Left colon (tissue), 2 donors: ENCODE data around the gene LRSAM1. TPM values are rescaled to one million over a fixed set of nuclear protein-coding genes. Genes with fewer than 3 reads are reported as not detected.
"Not testable (repeated sequence)": the region's sequence is repeated elsewhere in the genome, so short reads cannot be mapped to it uniquely, and the experiment has no call there.

ENCODE experiments used
- ATAC-seq: fragments of 200-7000 bp; cut with Tn5 transposase; one replicate; pipeline ENCODE4 v1.9.1; 2020; ENCODE audit warnings: mild to moderate bottlenecking, moderate library complexity
- DNase-seq, 2 donors: peaks; one replicate each; pipeline ENCODE4 v3.0.0-alpha.2; 2020
- intact Hi-C, 2 donors: fragments of 100-400 bp; cut with DNase I in 1 of 2; cut with micrococcal nuclease in 1 of 2; formaldehyde crosslinking; loops; one replicate each; pipeline versions ENCODE4 v1.11.2 to v1.14.0; 2022; cut with DNase I, micrococcal nuclease
- total RNA-seq, 2 donors: library from RNA; stranded (reverse); fragmentation: NEBNext Ultra II Directional; extraction: Animal tissue kit (Norgen Biotek cat#: 25700); gene quantifications; one replicate each; pipeline ENCODE4 v1.2.1, GENCODE V29; 2021
- donor health status: DM: no; HTN: no; CAD: no.
- donor health status: DM: yes; HTN: yes; CAD: no.

LRSAM1 gene
- total RNA-seq, 2 donors from 2014 or later: 13.9 to 20.6 TPM

GRCh38 chr9:127450243-127450760 lies 1.0 kb upstream of the LRSAM1 start:
- ATAC-seq (peak; percentile 15), DNase-seq (no peak)
- intact Hi-C loops: no loop called here

DNA sequence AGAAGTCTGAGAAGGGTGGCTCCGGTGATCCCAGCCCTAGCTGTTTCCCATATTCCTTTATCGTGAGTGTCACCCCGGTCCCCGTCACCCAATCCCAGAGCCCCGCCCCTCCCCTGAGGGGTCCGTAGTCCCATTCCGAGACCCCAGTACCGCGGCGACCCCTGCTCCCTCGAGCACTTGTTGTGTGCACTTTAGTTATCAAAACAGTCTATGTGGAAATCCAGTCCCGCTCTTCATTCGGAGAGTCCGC lies 223 bp downstream of the LRSAM1 start:
- ATAC-seq (no peak), DNase-seq (no peak)
- intact Hi-C loops: no loop called here

DNA sequence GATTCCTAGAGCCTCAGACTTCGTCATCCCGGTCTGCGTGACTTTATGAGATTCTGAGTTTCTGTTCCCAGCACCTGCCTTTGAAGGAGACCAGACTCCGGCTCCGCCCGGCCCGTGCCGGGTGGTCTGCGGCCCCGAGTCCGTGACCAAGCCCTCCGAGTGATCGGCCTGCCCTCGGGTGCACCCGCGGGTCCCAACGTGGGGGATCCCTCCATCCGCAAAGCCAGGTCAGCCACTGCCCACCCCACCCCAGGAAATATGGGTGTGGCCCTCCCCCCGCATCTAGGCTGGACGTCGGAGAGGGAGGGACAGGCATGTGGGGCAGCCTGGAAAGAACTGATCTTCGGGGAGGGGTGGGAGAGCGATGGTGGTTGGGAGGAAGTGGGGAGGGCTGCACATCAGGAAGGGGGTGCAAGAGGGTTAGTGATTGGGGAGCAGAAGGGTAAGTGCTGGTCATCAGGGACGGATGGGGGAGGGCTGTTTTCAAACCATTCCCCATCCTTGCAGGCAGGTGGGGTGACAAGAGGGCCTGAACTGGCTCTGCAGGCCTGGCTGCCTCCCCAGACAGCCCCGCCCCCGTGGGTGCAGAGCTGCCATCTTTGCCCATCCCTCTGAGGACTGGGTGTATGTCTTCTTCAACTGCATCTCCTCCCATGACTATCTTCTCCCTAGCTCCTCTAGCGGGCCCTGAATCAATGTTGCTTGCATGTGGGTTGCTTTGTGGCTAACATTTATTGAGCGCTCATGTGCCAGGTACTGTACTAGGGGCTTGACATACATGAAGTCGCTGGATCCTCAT lies 747 bp downstream of the LRSAM1 start:
- intact Hi-C loops: no loop called here
- peak; percentile 64 to 71 for DNase-seq
- ATAC-seq: peak; percentile 44

DNA sequence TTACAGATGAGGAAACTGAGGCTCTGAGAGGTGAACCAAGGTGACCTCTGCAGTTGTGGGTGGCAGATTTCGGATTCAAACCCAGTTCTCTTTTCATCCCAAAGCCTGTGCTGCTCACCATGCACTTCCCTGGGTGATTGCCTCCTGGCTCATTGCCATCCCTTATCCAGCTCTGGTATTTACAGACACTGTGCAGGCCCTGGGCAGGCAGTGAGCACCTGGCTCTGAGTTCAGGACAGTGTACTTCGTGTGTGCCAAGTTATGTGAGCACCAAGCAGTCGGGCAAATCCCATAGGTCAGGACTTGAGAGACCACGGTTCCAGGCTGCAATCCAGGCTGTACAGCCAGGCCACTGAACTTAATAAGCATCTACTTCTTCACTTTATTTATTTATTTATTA lies 1.4 kb downstream of the LRSAM1 start:
- peak; percentile 50 for ATAC-seq
- DNase-seq: peak; percentile 79 to 92
- intact Hi-C loops: no loop called here

DNA sequence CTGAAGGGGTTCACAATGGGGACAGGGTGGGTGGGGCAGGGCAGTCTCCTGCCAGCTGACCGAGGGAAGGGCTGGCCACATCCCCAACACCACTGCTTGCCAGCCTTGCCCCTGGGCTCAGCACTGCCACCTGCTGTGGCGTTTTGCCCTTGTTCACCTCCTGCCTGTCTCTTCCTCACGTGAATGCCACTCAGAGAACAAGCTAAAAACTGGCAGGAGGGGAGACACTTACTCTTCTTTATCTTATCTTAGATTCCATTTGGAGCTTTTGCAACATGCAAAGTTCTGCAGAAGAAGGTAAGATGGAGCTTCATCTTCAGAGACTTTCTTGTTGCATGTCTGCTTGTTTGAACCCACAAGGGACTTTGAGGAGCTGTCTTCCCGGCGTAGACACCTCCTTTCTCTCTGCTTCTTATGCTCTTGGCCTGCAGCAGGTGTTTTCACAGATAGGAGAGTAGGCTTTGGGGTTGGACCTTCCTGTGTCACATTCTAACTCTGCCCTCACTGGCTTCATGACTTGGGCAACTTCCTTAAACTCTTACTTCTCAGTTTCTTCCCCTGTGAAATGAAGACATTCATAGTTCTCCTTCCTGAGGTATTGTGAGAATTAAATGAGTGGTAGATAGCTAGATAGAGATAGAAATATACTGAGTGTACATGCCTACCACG lies 4.1 kb downstream of the LRSAM1 start:
- ATAC-seq (no peak), DNase-seq (peak in 1 of 2 donors; percentile 60)
- intact Hi-C loops: no loop called here

GRCh38 chr9:127457191-127457878 lies 6.0 kb downstream of the LRSAM1 start:
- intact Hi-C loops: no loop called here
- ATAC-seq (no peak), DNase-seq (no peak)

DNA sequence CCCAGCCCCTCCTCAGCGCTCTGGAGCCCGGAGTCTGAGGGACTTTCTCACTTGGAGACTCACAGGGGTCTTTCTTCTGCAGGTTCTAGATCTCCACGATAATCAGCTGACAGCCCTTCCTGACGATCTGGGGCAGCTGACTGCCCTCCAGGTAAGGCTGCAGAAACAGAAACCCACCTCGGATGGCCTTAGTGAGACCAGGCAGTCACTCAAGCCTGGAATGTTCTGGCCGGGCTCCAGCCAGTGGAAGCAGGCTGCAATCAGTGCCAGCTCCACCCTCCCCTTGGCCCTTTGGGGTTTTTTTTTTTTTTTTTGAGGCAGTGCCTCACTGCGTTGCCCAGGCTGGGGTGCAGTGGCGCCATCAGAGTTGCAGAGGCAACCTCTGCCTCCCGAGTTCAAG lies 7.6 kb downstream of the LRSAM1 start:
- intact Hi-C loops: no loop called here
- DNase-seq (no peak), ATAC-seq (no peak)

DNA sequence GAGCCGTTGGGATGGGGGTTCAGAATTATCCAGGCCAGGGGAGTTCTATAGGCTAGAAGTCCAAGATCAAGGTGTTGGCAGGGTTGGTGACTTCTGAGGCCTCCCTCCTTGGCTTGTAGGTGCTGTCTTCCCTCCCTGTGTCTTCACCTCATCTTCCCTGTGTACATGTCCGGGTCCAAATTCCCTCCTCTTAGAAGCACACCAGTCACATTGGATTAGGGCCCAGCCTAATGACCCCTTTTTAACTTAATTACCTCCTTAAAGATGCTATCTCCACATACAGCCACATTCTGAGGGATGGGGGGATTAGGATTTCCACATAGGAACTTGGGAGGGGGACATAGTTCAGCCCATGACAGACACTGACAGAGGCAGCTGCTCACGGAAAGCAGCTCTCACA lies 12.1 kb downstream of the LRSAM1 start:
- ATAC-seq: no peak
- no peak for DNase-seq
- intact Hi-C loops: no loop called here

GRCh38 chr9:127463911-127464310 lies 12.6 kb downstream of the LRSAM1 start:
- ATAC-seq: no peak
- DNase-seq: no peak
- intact Hi-C loops: no loop called here

- intact Hi-C loops, ATAC-seq, DNase-seq: not testable (repeated sequence)
These were observed 15.2 kb downstream of the LRSAM1 start for GRCh38 chr9:127466407-127466917.

- intact Hi-C loops: no loop called here
- DNase-seq: no peak
- no peak for ATAC-seq
These were observed 16.3 kb downstream of the LRSAM1 start for GRCh38 chr9:127467621-127468020.

- intact Hi-C loops: no loop called here
- DNase-seq (no peak), ATAC-seq (no peak)
These were observed 19.4 kb downstream of the LRSAM1 start for GRCh38 chr9:127470662-127471061.

- DNase-seq: no peak
- intact Hi-C loops: no loop called here
- no peak for ATAC-seq
These were observed 22.2 kb downstream of the LRSAM1 start for GRCh38 chr9:127473501-127473900.

DNA sequence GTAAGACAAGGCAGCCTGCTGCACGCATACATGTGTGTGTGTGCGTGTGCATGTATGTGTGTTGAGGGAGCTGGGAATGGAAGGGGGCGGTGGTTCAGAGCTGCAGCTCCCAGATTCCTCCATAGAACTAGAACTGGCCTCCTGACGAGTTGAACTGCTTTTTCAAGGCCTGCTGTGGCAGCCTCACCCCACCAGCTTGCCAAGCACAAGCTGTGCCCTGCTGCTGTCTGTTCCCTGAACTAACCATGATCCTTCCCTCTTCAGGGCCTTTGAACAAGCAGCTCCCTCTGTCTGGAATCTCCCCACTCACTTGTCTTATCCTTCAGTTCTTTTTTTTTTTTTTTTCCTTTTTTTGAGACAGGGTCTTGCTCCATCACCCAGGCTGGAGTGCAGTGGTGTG lies 22.6 kb downstream of the LRSAM1 start:
- ATAC-seq (no peak), DNase-seq (no peak)
- intact Hi-C loops: no loop called here

- intact Hi-C loops: no loop called here
- no peak for DNase-seq
- no peak for ATAC-seq
These were observed 23.3 kb downstream of the LRSAM1 start for GRCh38 chr9:127474592-127474991.

GRCh38 chr9:127479507-127480081 lies 28.3 kb downstream of the LRSAM1 start:
- ATAC-seq (no peak), DNase-seq (no peak)
- intact Hi-C loops: no loop called here

DNA sequence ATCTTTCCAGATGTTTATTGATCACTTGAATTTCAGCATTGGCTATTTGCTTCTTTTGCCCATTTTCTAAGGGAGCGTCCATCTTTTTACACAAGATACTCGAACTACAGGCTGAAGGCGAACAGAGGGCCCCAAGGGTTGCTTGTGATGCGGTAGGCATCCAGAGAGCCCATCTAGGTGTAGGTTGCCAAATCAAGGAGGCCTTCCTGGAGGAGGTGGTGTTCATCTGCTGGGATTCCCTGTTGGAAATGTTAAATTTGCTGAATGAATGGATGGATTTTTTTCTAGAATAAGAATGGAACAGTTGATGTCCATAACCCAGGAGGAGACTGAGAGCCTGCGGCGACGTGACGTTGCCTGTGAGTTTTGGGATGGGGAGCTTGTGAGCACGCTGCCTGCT lies 31.4 kb downstream of the LRSAM1 start:
- intact Hi-C loops: no loop called here
- no peak for ATAC-seq

GRCh38 chr9:127485995-127486394 lies 34.7 kb downstream of the LRSAM1 start:
- DNase-seq (no peak), ATAC-seq (no peak)
- intact Hi-C loops: no loop called here

More for the DNA sequence above, 31.4 kb downstream of the LRSAM1 start:
- no peak for DNase-seq

DNA sequence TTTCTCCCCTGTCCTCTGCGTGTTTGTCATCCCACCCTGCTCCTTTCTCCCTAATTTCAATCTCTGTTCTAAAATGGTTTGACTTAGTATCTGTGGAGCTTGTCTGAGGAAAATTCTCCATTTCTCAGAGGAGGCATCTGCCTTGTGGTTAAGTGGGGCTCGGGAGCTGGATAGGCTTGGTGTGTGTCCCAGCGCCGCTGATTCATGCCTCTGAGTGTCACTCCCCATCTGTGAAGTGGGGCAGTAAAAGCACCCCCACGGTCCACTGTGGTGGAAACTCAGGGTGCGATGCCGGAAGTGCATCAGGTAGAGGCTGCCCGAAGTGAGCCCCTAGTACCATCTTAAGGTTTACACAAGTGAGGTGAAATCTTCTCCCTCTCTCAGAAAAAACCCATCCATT lies 37.6 kb downstream of the LRSAM1 start:
- no peak for ATAC-seq
- no peak for DNase-seq
- intact Hi-C loops: no loop called here
